ENCODE measurements around the gene B3GALT5. TPM values are rescaled to one million over a fixed set of nuclear protein-coding genes. Genes with fewer than 3 reads are reported as not detected.
A peak's percentile ranks its signal among the peaks of the same experiment; 100 is the strongest.

B3GALT5 gene
- polyA plus RNA-seq, 2 of the 4 experiments (the other 2 are of a cell fraction), result 0.39 to 0.52 TPM

DNA sequence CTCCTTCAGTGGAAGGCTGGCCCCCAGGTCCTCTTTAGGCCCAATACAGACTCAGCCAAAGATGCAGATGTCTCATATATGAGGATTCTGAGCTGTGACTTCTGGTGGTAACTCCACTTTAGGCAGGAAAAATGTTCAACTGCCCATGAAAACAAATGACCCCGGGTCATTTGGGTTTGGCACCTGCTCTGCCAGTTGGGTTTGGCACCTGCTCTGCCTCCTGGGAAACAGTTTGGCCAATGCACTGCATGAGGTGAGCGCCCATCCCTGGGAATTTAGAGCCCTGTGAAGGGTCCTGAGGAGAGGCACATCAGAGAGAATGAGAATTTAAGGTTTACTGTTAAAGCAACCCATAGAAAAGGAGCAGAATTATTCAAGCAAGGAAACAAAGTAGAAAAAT is 45.3 kb downstream of the B3GALT5 start:
- WGBS (ENCODE audit: missing lambda C conversion rate), result 52% methylated on average over 2 of the region's 2 CpGs
- no peak for FAIRE-seq

DNA sequence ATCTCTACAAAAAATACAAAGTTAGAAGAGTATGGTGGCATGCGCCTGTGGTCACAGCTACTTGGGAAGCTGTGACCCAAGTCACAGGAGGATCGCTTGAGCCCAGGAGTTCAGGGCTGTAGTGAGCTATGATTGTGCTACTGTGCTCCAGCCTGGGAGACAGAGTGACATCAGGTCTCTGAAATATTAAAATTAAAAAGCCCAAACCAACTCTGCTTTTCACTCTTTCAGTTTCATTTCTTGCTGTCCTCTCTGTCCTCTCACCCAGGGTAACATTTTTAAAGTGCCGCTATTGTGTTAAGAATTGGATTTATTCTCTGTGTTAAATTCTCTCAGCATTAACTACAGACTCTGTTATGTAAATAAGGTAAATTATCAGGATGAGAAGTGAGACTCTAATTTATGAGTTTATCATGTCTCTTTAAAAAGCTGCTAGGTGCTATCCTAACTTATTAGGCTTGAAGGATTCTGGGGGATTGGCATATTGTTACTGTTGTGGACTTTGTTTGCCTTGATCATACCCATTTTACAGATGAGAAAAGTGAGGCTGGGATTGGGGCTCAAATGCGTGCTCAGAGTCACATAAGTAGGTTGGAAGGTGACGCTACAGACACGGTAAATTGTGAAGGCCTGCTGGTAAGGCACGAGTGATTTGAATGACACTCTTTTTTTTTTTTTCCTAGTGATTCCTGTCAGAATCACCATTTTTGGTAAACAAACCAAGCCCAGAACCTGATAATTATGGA is 46.5 kb downstream of the B3GALT5 start:
- CTCF ChIA-PET, result no interaction called here
- TF ChIP-seq, protein P1, sequence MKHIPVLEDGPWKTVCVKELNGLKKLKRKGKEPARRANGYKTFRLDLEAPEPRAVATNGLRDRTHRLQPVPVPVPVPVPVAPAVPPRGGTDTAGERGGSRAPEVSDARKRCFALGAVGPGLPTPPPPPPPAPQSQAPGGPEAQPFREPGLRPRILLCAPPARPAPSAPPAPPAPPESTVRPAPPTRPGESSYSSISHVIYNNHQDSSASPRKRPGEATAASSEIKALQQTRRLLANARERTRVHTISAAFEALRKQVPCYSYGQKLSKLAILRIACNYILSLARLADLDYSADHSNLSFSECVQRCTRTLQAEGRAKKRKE (CRISPR knock-in tag; IDR thresholded peaks at IDR 0.05; ENCODE audit: low read depth), result no peak
- TF ChIP-seq, protein P2, sequence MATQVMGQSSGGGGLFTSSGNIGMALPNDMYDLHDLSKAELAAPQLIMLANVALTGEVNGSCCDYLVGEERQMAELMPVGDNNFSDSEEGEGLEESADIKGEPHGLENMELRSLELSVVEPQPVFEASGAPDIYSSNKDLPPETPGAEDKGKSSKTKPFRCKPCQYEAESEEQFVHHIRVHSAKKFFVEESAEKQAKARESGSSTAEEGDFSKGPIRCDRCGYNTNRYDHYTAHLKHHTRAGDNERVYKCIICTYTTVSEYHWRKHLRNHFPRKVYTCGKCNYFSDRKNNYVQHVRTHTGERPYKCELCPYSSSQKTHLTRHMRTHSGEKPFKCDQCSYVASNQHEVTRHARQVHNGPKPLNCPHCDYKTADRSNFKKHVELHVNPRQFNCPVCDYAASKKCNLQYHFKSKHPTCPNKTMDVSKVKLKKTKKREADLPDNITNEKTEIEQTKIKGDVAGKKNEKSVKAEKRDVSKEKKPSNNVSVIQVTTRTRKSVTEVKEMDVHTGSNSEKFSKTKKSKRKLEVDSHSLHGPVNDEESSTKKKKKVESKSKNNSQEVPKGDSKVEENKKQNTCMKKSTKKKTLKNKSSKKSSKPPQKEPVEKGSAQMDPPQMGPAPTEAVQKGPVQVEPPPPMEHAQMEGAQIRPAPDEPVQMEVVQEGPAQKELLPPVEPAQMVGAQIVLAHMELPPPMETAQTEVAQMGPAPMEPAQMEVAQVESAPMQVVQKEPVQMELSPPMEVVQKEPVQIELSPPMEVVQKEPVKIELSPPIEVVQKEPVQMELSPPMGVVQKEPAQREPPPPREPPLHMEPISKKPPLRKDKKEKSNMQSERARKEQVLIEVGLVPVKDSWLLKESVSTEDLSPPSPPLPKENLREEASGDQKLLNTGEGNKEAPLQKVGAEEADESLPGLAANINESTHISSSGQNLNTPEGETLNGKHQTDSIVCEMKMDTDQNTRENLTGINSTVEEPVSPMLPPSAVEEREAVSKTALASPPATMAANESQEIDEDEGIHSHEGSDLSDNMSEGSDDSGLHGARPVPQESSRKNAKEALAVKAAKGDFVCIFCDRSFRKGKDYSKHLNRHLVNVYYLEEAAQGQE (IDR thresholded peaks at IDR 0.05), result no peak
- 0 out of 2 replicates have a peak, but pooled peaks have one; percentile 31 for TF ChIP-seq KDM1A (IDR thresholded peaks at IDR 0.05; ENCODE audit: low read depth)
- TF ChIP-seq HOXB5 (CRISPR knock-in tag; IDR thresholded peaks at IDR 0.05), result no peak
- TF ChIP-seq TFCP2L1 (CRISPR knock-in tag; IDR thresholded peaks at IDR 0.05), result no peak
- WGBS (ENCODE audit: missing lambda C conversion rate), result 78% methylated on average over 7 of the region's 7 CpGs

More for the DNA sequence above, 45.3 kb downstream of the B3GALT5 start:
- Histone ChIP-seq H3K9me3 (no peaks in the 10 kb centered on the region), H3K4me1 (peaks cover 21% of the 10 kb centered on the region; the same call in 2 of the 3 replicates), H3K4me3 (no peak overlapping the region), H3K4me2 (no peak overlapping the region), H3K27ac (peak overlapping the region in 1 of 2 experiments; percentile 22; a peak in 2 of 6 replicates)
- ATAC-seq, result no peak
- POLR2A ChIA-PET, result no interaction called here
- no peak for DNase-seq (ENCODE audit: low read depth in 1 of 2, low spot score in 1 of 2)
- CTCF ChIA-PET, result no interaction called here
- TF ChIP-seq KDM1A (IDR thresholded peaks at IDR 0.05; ENCODE audit: low read depth) (no peak), JUNB (IDR thresholded peaks at IDR 0.05) (no peak), MAZ (IDR thresholded peaks at IDR 0.05; ENCODE audit: borderline replicate concordance, low read depth, low read length) (no peak), EP300 (IDR thresholded peaks at IDR 0.05) (no peak), FOSB (CRISPR knock-in tag; IDR thresholded peaks at IDR 0.05) (no peak), RFX5 (IDR thresholded peaks at IDR 0.05) (no peak)

DNA sequence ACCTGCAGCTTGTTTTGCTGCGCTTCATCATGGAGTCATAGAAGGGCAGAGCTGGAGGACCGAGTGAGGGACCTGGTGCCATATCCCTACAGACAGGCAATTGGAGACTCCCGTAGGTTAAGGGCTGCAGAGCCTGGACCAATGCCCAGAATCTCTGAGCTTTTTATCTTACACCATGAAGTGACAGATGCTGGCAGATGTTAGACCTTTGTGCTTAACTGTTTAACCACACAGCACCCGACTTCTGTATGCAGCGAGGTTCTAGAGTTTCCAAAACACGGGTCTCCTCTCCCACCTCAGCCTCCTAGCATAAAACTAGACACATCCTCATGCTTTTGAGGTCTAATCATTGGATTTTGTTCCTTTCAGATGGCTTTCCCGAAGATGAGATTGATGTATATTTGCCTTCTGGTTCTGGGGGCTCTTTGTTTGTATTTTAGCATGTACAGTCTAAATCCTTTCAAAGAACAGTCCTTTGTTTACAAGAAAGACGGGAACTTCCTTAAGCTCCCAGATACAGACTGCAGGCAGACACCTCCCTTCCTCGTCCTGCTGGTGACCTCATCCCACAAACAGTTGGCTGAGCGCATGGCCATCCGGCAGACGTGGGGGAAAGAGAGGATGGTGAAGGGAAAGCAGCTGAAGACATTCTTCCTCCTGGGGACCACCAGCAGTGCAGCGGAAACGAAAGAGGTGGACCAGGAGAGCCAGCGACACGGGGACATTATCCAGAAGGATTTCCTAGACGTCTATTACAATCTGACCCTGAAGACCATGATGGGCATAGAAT is 47.6 kb downstream of the B3GALT5 start:
- DNase-seq (ENCODE audit: low read depth in 1 of 2, low spot score in 1 of 2), result peak; percentile 43 to 67
- Histone ChIP-seq H3K27ac (peak overlapping the region; percentile 76 to 85), H3K4me2 (peak overlapping the region; percentile 79), H3K9me3 (no peaks in the 10 kb centered on the region), H3K4me1 (peaks cover 21% of the 10 kb centered on the region; the same call in 2 of the 3 replicates), H3K4me3 (no peak overlapping the region)
- ChIA-PET CTCF (interaction anchor here (1.0 kb wide), 1 partner anchor 95 kb away, joined by 3 read pairs; no protein-coding TSS in a partner anchor), POLR2A (interaction anchor here (0.7 kb wide), 1 partner anchor 9 kb away, joined by 3 read pairs; no protein-coding TSS in a partner anchor)
- ATAC-seq, result peak; percentile 89 to 93
- no peak for TF ChIP-seq HDAC2 (IDR thresholded peaks at IDR 0.05)
- TF ChIP-seq RCOR1 (IDR thresholded peaks at IDR 0.05; ENCODE audit: low read depth, low read length), result no peak
- TF ChIP-seq, protein P3, sequence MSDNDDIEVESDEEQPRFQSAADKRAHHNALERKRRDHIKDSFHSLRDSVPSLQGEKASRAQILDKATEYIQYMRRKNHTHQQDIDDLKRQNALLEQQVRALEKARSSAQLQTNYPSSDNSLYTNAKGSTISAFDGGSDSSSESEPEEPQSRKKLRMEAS (IDR thresholded peaks at IDR 0.05), result peak; percentile 42; the same call in 1 of the 2 replicates
- FAIRE-seq, result no peak
- WGBS (ENCODE audit: missing lambda C conversion rate), result 19% methylated on average over 17 of the region's 17 CpGs

More for the DNA sequence above, 46.5 kb downstream of the B3GALT5 start:
- Histone ChIP-seq H3K4me3 (no peak overlapping the region), H3K4me2 (peak overlapping the region; percentile 79; the same call in 1 of the 3 replicates), H3K4me1 (peaks cover 21% of the 10 kb centered on the region; the same call in 2 of the 3 replicates), H3K27ac (peak overlapping the region; percentile 76 to 85; a peak in 4 of 6 replicates), H3K9me3 (no peaks in the 10 kb centered on the region)
- ATAC-seq (no peak), DNase-seq (ENCODE audit: low read depth in 1 of 2, low spot score in 1 of 2) (no peak), FAIRE-seq (no peak)
- POLR2A ChIA-PET, result interaction anchor here (0.7 kb wide), 1 partner anchor 11 kb away, joined by 3 read pairs; no protein-coding TSS in a partner anchor
